NCI-H146 (cell line): Measurements from ENCODE around the gene NTM.

Experiments
- DNase-seq: peaks from one replicate; lab custom pipeline; 2025; lab: John Stamatoyannopoulos, UW

Gene NTM

DNA sequence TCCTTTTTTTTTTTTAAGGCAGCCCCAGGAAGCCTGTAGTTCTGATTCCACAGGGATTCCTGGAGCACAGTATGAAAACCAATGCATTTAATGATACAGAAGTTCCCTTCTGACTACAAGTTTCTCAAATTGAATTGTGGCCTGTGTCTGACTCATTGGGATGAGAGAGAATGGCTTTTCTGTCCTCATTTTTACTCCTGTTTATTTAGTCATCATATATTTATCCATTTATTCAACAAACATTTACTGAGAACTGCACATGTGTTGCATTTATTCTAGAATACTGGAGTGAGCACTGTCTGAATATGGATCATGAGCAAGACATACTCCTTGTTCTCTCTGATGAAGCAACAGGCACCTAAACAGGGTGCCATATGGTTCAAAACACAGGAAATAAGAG is 231.2 kb downstream of the NTM start:
- no peak for DNase-seq

DNA sequence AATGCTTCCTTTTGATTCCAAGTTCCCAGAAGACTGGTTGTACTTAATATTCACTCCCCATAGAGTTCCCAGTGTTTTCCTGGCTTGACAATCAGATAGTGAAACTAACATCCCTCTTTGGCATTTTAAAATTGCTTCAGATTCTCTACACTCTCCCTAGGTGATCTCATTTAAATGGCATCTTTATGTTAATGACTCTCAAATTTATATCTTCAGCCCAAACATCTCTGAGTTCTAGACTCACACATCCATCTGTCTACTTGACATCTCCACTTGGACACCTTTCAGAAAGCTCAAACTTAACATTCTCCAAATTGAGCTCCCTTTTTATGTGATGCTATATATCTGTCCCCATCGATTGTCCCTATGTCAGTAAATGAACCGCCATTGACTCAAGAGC is 232.0 kb downstream of the NTM start:
- no peak for DNase-seq

DNA sequence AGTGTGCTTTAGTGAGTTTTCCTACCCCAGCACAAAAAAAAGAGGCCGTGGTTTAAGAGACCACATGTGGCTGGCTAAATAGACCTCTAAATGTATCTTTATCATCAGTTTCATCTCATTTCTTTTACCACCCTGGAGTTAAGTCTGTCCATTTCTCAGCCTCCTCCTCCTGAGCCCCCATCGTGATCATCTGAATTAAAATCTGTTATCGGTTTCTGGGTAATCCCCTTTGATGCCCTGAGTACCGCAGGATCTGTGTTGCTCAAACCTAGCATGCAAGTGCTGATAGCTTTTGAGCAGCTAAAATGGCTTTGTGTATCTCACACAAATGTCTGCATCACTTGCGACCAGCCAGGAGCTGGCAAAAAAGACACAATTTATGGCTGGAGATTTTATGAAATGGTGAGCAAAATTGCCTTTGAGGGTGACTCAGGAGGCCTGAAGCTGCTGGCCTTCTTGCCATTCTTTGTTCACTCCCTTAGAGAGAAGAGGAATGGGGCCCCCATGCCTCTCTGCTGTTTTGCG is 236.5 kb downstream of the NTM start:
- no peak for DNase-seq

DNA sequence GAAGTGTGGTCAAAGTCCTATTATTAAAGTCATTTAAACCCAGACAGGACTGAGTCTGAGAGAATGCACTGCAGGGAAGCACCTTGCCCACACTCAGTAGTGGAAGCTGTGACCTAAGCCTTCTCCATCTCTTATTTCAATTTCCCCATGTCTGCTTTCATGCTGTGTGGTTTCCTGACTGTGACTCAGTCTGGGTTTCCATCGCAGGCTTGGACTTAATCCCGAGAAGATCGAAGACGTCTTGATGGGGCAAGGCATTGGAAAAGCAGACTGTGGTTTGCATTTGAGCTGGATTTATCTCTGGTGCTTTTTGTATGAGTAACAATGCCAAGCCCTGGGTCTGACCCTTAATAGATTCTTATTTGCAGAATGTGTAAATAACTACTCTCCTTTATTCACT is 238.9 kb downstream of the NTM start:
- no peak for DNase-seq

DNA sequence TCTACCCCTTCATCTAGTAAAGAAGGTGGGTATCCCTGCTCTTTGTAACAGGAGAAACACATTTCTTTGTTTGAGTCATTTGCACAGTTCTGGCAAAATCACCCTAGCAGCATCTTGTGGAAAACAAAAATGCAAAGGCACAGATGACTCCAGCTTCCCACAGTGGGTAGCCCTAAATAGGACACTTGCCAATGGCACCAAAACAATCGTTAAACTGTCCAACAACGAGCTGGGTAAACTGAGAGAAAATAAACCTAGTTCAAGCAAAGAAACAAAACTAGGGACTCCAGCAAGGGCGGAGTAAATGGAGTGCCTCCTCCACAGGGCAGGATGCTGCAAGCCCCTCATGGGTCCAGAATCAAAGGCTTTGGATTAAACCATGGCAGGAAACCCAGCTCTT is 239.5 kb downstream of the NTM start:
- DNase-seq = no peak

DNA sequence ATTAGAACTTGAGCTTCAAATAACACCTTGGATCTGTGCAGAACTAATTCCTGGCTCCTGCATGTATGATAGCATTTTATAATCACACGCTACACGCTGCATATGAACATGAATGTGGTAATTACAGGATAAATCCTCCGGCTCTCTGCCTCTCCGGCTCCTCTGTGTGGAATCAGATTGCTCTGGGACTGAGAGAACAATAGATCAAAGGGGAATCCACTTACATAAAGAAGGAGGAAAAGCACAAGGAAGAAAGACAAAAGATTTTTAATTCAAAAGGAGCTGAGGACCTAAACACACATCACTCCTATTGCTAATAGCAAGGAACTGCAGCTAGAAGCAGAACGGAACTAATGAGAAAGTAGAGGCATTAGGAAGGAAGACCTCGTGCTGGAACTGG is 240.9 kb downstream of the NTM start:
- DNase-seq = no peak

DNA sequence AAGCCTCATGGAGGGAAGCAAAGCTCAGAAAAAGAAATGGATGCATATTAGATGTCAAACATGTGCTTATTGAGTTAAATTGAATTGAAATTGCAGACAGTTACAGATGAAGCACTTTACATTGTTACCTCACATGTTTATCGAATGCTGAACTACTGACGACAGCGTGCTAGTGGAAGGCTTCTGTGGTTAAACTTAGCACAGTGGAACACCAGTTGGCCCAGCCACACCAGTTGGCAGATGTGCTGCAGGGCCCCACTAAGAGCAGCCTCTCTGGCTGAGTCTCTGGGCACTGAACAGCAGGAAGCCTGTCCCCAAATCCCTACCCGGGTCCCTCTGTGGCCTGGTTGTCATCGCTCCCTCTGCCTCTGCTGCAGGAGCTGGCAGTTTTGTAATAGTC is 242.1 kb downstream of the NTM start:
- DNase-seq = no peak

DNA sequence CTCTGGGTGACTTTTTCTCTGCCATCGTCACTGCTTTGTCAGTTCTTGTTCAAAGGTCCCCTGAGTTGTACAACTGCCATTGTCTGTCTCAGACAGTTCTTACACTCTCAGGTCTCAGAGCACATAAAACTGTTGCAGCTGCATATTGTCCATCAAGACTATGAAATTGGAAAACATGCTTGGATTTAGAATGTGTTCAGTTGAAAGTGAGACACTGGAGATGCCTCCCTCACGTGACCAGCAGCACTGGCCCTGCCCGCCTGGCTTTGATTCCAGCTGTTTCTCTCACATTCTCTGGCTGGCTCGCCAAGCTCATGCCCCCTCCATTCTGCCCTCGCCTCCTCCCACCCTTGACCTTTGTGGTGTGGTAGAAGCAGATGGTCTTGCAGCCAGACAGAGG is 244.2 kb downstream of the NTM start:
- DNase-seq = no peak

DNA sequence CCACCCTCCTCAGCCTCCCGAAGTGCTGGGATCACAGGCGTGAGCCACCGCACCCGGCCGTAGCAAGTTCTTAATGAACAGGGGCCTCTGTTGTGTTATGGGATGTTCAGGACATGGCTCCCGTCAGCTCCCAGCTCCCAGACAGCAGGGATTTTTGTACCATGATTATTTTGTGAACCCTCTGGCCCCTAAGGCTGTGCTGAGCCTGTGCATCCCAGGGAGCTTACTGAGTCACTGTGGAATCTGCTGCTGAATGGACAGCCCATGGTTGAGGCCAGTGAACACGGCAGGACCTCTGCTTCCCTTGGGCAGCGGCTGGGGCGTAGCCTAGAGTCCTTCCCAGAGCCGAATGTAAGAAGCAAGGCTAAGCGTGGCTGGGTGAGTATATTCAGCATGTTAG is 245.2 kb downstream of the NTM start:
- no peak for DNase-seq

DNA sequence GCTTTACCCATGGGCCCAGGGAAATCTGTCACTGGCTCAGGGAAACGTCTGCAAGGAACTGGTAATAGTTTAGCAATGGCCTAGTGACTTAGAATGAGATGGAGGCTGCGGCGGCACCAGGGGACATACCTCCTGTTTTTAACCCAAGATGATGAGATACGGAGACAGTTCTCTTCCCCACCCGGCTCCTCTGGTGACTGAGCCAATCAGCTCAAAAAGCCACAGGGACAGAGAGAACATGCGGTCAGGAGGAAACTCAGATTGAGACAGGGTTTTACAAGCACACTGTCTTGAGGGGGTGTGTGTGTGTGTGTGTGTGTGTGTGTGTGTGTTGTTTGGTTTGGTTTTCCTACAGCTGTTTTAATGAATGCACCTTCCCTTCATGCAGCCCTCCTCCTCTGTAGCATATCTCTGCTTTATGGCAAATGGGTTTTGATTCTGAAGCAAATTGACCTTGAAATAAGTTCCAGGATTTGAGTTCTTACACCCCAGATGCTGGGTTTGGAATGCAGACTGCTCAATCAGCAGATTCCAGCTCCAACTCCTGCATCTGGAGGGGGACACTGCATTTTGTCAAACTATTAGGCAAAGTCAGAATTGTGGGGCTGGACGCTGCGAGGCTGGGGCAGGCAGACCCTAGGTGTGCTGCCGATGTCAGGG is 246.2 kb downstream of the NTM start:
- no peak for DNase-seq

DNA sequence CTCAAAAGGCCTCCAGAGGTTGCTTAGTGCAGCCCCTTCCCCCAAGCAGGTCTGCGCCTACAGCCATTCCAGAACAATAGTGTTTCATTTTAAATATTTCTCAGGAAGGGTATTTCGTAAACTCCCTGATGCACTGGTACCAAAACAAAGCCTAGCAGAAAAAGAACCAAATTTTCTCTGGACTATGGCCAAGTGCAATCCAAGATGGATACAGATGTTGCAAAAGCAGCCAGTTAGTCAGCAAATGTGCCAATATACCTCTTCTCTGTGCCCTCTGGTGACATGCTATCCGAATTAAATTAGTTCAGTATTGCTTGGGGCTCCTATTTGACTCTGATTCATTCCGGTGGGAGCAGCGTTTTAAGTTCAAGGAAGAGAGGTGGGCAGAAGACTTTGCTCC is 247.8 kb downstream of the NTM start:
- DNase-seq = no peak

DNA sequence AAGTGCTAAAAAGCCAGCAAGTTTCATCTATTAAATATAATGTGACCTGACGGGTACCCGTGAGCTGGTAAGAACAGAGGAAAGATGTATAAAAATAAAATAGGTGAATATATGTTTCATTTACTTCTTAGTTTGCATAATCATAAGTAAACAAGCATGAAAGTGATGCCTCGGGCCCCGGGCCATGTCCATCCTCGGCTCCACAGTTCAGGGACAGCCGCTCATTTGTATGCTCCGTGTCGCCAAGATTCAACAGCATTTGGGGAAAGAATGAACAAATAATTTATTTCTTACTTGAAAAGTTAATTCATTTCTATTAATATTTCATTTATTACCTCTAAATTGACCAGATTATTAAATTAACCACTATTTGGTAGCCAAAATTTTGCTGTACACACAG is 251.8 kb downstream of the NTM start:
- DNase-seq = no peak

DNA sequence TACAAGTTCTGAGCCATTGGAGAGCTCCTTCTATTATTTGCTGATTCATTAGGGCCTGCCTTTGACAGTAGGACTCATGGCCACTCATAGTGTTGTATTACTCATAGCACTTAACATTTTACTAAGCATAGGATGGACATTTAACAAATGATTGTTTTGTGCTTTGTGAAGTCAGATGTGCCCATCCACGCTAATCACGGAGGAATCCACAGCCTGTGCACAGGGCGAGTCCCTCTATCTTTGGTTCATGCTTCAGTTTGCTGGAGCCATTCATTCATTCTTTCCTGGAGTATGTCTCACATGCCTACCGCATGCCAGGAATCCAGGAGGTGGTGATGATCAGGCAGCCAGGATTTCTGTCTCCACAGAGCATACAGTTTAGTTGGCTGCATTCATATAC is 254.1 kb downstream of the NTM start:
- no peak for DNase-seq

DNA sequence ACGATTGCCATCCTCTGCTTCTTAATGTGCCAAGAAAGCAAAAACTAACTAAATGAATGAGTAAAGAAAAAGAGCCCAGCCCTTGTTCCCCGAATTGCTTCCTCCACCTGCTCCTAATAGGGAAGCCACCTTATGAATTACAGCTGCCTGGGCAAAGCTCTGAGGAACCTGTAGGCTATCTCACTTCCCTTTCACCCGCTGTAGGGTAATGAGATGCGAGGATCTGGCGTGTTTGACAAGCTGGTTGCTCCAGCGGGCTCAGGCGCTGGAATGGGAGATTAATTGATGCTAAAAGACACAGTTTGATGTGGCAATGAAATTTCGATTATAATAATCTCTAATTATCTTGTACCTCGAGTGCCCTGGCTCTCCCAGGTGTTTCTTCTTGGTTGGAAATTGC is 256.4 kb downstream of the NTM start:
- no peak for DNase-seq

DNA sequence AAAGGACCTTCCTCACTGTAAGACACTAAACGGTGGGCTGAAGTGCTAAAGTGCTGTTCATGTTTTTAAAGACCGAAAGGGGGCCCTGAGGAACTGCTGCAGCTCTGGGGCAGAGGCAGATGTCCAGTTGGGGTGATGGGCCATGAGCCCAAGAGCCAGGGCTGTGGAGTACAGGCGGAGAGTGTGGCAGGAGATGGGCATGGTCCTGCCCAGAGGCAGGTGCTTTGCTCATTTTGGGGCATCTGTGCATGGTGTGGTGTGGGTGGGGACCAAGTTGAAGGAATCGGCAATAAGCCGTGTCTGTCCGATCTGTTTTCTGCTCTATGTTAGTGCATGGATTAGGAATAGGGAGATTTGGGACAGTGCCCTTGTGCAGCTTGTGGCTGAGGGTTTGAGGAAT is 258.3 kb downstream of the NTM start:
- no peak for DNase-seq

DNA sequence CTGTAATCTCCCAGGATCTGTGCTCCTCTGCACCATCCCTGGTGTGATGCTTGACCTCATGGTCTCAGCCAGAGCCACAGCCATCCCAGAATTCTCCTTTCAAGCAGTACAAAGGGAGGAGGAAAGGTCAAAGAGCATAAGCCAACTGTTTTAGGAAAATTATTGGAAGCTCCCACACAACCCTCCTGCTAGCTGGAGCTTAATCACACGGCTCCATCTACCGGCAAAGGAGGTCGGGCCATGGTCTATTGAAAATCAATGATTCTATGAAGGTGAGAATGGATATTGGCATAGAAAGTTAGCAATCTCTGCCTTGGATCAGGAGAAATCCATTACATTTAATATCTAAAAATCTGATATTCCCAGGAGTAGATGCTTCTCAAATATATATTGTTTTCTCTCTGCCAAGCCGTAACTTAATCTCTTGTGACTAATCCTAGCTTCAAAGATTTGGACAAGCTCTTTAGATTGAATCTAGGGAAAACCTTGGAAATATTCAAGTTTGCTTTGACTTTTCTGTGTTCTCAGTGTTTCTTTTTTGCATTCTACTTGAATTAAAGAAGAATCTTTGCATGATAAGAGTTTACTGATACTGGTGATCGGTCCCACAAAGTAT is 259.6 kb downstream of the NTM start:
- DNase-seq = no peak

DNA sequence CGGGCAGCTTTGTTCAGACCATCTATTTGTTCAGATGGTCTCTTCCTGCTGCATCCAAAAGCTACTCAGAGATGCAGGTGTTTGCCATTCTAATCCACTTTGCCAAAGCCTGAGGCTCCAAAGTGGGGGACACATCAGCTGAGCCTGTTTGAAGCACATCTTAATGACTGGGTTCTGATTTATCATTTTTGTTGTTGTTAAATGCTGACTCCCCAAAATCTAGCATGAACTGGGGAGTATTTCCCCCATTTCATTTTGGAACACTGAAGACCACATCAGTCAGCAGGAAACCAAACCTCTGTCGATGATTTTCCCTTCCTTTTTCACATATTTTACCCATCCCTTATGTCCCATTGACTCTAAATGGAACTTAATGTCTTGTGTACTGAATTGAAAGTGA is 262.6 kb downstream of the NTM start:
- DNase-seq = no peak

DNA sequence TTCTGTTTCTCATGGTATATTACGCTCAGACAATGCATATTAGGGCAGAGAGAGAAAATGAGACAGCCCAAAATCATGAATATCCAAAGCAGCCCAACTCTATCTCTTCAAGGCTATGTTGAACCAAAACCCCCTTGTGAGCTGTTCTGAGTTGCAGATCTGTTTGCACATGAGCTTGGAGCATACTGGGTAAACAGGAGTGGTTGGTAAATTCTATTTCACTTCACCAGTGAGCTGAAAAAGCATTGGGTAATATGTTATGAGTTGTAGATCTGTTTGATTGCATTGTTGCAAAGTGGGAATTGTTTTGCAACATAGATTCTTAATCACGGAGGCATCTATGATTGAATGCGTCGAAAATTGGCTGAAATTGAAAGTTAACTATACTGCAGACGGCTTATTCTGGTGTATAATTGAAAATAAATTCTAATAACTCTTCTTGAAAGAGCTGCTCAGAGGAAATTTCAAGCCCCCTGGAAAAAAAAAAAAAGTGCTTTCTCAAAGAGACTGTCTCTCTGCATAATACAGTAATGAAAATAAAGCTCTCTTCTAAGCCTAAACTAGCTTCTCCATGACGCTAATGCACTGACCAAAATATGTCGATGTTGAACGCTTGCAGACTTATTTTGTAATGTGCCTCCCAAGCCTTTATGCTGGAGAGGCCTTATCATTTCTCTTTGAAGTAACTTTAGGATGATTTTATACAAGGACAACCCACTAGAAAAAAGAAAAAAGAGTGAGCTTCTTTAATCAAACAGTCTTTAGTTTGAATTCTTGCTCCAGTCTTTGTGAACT is 263.7 kb downstream of the NTM start:
- no peak for DNase-seq

DNA sequence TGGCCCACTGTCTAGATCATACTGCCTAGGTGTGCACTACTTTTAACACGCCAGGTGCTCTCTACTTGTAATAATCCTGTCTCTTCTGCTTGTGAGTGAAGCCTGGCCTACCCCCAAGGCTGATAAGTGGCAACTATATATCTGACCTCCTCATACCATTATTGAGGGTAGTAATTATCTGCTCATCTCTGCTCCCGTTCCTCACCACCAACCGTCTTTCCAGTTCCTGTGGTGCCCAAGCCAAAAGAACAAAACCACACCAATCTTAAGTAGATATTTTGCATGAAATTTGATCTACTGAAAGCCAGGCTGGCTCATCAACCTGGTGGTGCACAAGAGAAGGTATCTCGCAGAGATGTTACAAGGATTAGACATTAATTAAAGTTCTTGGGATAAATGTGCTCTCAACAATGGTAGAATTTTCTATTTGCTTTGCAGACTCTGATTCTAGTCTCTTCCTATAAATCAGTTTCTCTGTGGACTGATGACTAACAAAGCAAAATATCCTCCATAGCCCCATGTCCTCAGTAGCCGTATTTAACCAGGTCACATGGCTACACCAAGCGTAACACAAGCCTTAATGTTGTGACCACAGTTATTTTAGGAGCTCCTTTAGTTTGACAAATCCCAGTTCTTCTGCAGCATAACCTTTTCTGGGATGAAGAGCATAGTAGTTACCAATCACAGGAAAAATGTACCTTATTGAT is 267.2 kb downstream of the NTM start:
- no peak for DNase-seq

DNA sequence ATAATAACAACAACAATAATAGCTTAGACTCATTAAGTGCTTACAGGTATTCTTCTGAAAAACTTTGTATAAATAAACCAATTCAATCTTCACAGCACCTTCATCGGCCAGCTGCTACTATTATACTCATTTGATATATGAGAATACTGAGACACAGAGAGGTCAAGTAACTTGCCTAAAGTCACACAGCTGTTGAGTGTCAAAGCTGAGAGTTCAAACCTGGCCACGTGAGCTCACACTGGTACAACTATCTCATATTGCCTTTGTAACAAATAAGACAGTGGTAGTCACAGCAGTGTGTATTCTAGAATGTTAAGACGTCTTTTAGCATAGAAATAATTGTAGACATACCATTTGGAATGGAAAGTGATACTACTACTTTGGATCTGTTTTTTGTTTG is 268.5 kb downstream of the NTM start:
- DNase-seq = no peak

DNA sequence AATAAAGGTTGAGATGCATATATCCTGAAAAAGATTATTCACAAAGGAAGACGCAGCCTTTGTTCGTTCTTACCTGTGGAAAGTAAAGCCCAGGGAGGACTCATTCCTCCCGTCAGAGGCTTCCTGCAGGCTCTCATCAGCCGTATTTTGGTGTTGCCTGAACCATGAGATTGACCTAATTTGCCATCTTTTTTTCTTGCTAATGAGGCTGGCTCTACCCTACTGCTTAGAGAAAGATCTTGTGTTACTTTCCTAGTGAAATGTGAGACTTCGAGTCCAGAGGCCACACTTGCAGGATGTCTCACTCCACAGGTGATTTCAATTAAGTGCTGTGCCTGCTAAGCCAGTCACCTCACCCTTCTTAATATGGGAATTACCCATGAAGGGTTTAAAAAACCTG is 269.9 kb downstream of the NTM start:
- DNase-seq = no peak

DNA sequence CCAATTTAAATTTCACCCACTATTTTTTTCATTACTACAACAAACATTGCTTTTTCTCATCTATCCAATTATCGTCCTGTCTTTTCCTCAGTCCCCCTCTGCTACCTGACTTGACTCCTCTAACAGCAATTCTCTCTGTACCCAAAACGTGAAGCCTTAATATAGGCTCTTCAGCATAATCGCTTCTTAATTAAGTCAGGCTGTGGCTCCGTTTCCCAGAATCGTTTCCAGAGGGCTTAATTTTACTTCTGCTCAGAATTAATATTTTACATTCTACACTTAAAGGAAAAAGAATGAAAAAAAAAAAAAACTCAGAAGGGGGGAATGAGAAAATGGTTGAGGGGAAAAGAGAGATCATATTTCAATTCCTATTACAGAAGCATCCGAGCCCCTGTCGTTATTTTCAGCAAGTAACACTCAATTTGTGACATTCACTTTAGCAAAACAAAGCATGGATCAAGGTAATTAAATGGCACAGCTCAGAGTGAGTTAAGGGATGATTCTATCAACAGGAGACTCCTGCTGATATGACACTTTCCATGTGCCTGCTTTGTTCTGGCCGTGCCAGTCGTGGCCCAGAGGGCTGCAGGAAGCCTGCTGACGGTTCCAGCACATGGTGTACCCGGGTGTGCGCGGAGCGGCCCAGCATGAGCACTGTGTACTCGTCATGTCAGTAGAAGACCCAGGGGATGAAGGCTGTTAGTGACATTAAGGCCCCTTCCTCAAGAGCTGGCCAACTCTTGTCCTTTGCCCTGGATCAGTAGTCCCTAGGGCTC is 272.5 kb downstream of the NTM start:
- DNase-seq = no peak
